Natural killer cell (primary cell): ENCODE measurements around the gene RGS9. TPM values are rescaled to one million over a fixed set of nuclear protein-coding genes. Genes with fewer than 3 reads are reported as not detected.

Experiments
- ATAC-seq, 3 donors: fragments of 150-1000 bp in 2 of 3; fragments of 200-7000 bp in 1 of 3; cut with Tn5 transposase; 1 replicate in 1 of 3; 2 replicates in 2 of 3; pipeline ENCODE4 v1.10.0; 2021; ENCODE audit warnings: mild to moderate bottlenecking in 2 of 3, moderate library complexity in 2 of 3
- DNase-seq, 2 donors: peaks; one replicate each; pipeline versions ENCODE4 v3.0.0 to v3.0.0-alpha.2; 2013 to 2021; ENCODE audit warnings: mixed read lengths in 1 of 2
- H3K27ac ChIP-seq: one replicate; pipeline ENCODE4 v1.5.1; 2013; ENCODE audit warnings: mild to moderate bottlenecking, low read length
- H3K27me3 ChIP-seq: one replicate; pipeline ENCODE4 v1.6.1; 2013; ENCODE audit warnings: low read length; ENCODE audit not compliant: control insufficient read depth, insufficient read depth
- H3K36me3 ChIP-seq: one replicate; pipeline ENCODE4 v1.6.1; 2013; ENCODE audit warnings: low read length; ENCODE audit not compliant: control insufficient read depth, insufficient read depth
- H3K4me1 ChIP-seq: one replicate; pipeline ENCODE4 v1.6.1; 2013; ENCODE audit warnings: low read length; ENCODE audit not compliant: control insufficient read depth, insufficient read depth
- H3K4me3 ChIP-seq: one replicate; pipeline ENCODE4 v1.5.1; 2013; ENCODE audit warnings: low read length
- H3K9me3 ChIP-seq: one replicate; pipeline ENCODE4 v1.6.1; 2013; ENCODE audit warnings: low read length; ENCODE audit not compliant: control insufficient read depth, insufficient read depth
- H3K27ac Mint-ChIP-seq, 2 donors: one replicate each; pipeline ENCODE4 v1.8.0; 2022; ENCODE audit warnings: mild to moderate bottlenecking in 2 of 2, mixed read lengths in 2 of 2, moderate library complexity in 1 of 2
- H3K27me3 Mint-ChIP-seq, 2 donors: one replicate each; pipeline ENCODE4 v1.8.0; 2022; ENCODE audit warnings: low read depth in 2 of 2, mixed read lengths in 2 of 2
- H3K36me3 Mint-ChIP-seq: one replicate; pipeline ENCODE4 v1.8.0; 2022; ENCODE audit warnings: mixed read lengths
- H3K4me1 Mint-ChIP-seq, 2 donors: one replicate each; pipeline ENCODE4 v1.8.0; 2022; ENCODE audit warnings: mixed read lengths in 2 of 2
- H3K4me3 Mint-ChIP-seq: one replicate; pipeline ENCODE4 v1.8.0; 2022; ENCODE audit warnings: mild to moderate bottlenecking, moderate library complexity, mixed read lengths
- H3K9me3 Mint-ChIP-seq, 2 donors: one replicate each; pipeline ENCODE4 v1.8.0; 2022; ENCODE audit warnings: mixed read lengths in 2 of 2
- CTCF ChIP-seq: fragments of 200-600 bp; IDR thresholded peaks from one replicate; pipeline ENCODE4 v1.8.0; 2022; ENCODE audit warnings: antibody characterized with exemption
- WGBS: methylation state at CpG from one replicate; pipeline ENCODE4 v1.1.7; 2013; ENCODE audit warnings: missing lambda C conversion rate; ENCODE audit not compliant: insufficient coverage; 5-methylcytosine and 5-hydroxymethylcytosine counted together
- intact Hi-C: fragments of 100-400 bp; cut with micrococcal nuclease; formaldehyde crosslinking; loops from one replicate; pipeline ENCODE4 v1.14.2; 2022
- total RNA-seq, 4 donors: library from RNA; stranded (reverse); fragments of 120-200 nt in 1 of 4; gene quantifications; one replicate each; pipeline versions ENCODE4 v1.2.3 to v1.2.4, GENCODE V29; 2013 to 2022

The RGS9 gene
- total RNA-seq, 3 donors from 2014 or later (not counting 1 experiment from before 2014, with no cell fraction given) = 25.0 to 47.3 (median 37.2) TPM

- Histone ChIP-seq H3K36me3 (no peaks in the 10 kb centered on the region), H3K27ac (no peak overlapping the region), H3K4me3 (no peak overlapping the region), H3K9me3 (no peaks in the 10 kb centered on the region), H3K4me1 (peaks cover 15% of the 10 kb centered on the region), H3K27me3 (no peaks in the 10 kb centered on the region)
- Mint-ChIP-seq H3K27me3 (no peaks in the 10 kb centered on the region), H3K4me3 (no peak overlapping the region), H3K9me3 (no peaks in the 10 kb centered on the region), H3K36me3 (no peaks in the 10 kb centered on the region), H3K27ac (no peak overlapping the region), H3K4me1 (peaks cover 16 to 19% of the 10 kb centered on the region in 2 donors)
- 64% methylated on average over 5 of the region's 5 CpGs for WGBS
- DNase-seq (no peak), ATAC-seq (no peak)
- TF ChIP-seq CTCF = no peak
- intact Hi-C loops = loop anchor here (5.0 kb wide), 2 partner anchors 117 to 137 kb away; no protein-coding TSS in a partner anchor
Measured at GRCh38 chr17:65103896-65104295, 33.3 kb upstream of the RGS9 start.

- no peak for DNase-seq
- H3K36me3 Mint-ChIP-seq = no peaks in the 10 kb centered on the region
- peaks cover 14 to 16% of the 10 kb centered on the region in 2 donors for H3K4me1 Mint-ChIP-seq
- Histone ChIP-seq H3K9me3 (no peaks in the 10 kb centered on the region), H3K4me1 (peaks cover 15% of the 10 kb centered on the region), H3K36me3 (no peaks in the 10 kb centered on the region), H3K4me3 (no peak overlapping the region), H3K27ac (no peak overlapping the region), H3K27me3 (no peaks in the 10 kb centered on the region)
- intact Hi-C loops = loop anchor here (5.0 kb wide), 2 partner anchors 117 to 137 kb away; no protein-coding TSS in a partner anchor
- no peak overlapping the region for H3K4me3 Mint-ChIP-seq
- H3K27ac Mint-ChIP-seq = peak overlapping the region in 1 of 2 donors; percentile 17
- H3K9me3 Mint-ChIP-seq = no peaks in the 10 kb centered on the region
- no peak for ATAC-seq
- no peak for TF ChIP-seq CTCF
- H3K27me3 Mint-ChIP-seq = no peaks in the 10 kb centered on the region
Measured at GRCh38 chr17:65104541-65104940, 32.6 kb upstream of the RGS9 start.

- Mint-ChIP-seq H3K27me3 (no peaks in the 10 kb centered on the region), H3K9me3 (no peaks in the 10 kb centered on the region), H3K4me3 (no peak overlapping the region), H3K4me1 (peaks cover 10 to 12% of the 10 kb centered on the region in 2 donors), H3K36me3 (no peaks in the 10 kb centered on the region), H3K27ac (peak overlapping the region in 1 of 2 donors; percentile 17)
- no peak for ATAC-seq
- H3K27ac ChIP-seq = no peak overlapping the region
- intact Hi-C loops = loop anchor here (5.0 kb wide), 2 partner anchors 118 to 138 kb away; no protein-coding TSS in a partner anchor
- DNase-seq = no peak
- H3K36me3 ChIP-seq = no peaks in the 10 kb centered on the region
- no peaks in the 10 kb centered on the region for H3K27me3 ChIP-seq
- no peak overlapping the region for H3K4me3 ChIP-seq
- TF ChIP-seq CTCF = no peak
- H3K4me1 ChIP-seq = peaks cover 12% of the 10 kb centered on the region
- 82% methylated on average over 6 of the region's 6 CpGs for WGBS
- no peaks in the 10 kb centered on the region for H3K9me3 ChIP-seq
Measured at GRCh38 chr17:65104973-65105372, 32.2 kb upstream of the RGS9 start.

DNA sequence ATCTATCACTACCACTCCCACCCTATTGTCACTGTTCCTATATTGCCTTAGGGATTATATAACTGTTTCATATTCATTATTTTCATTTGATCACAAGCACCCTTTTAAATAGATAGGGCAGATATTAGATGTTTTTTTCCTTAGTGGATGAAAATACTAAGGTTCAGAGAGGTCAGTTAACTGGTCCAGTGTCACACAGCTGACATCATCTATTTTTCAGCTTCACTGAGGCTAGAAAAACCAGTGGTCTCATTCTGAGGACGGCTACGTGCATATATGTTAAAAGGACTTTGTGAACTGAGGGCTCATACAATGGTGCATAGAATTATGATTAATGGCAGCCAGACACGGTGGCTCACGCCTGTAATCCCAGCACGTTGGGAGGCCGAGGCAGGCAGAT lies 29.0 kb upstream of the RGS9 start:
- intact Hi-C loops = no loop called here
- no peak overlapping the region for H3K4me3 ChIP-seq
- H3K27ac ChIP-seq = no peak overlapping the region
- no peak for ATAC-seq
- H3K4me1 ChIP-seq = no peaks in the 10 kb centered on the region
- Mint-ChIP-seq H3K4me1 (peaks cover 0 to 9% of the 10 kb centered on the region in 2 donors), H3K27ac (no peak overlapping the region), H3K36me3 (no peaks in the 10 kb centered on the region), H3K9me3 (no peaks in the 10 kb centered on the region), H3K4me3 (no peak overlapping the region), H3K27me3 (no peaks in the 10 kb centered on the region)
- H3K9me3 ChIP-seq = no peaks in the 10 kb centered on the region
- no peak for TF ChIP-seq CTCF
- no peak for DNase-seq
- WGBS = 97% methylated on average over 6 of the region's 6 CpGs
- H3K27me3 ChIP-seq = no peaks in the 10 kb centered on the region
- H3K36me3 ChIP-seq = no peaks in the 10 kb centered on the region
